CD8-positive, alpha-beta memory T cell (primary cell): ENCODE data around the gene UBE3A. TPM values are rescaled to one million over a fixed set of nuclear protein-coding genes. Genes with fewer than 3 reads are reported as not detected.
A peak's percentile ranks its signal among the peaks of the same experiment; 100 is the strongest.
"Not testable (repeated sequence)": the region's sequence is repeated elsewhere in the genome, so short reads cannot be mapped to it uniquely, and the experiment has no call there.

Experiments used
- CTCF ChIA-PET: fragments of 350-600 bp; sonication (Branson Sonifier 250); formaldehyde crosslinking; loops from one replicate; lab custom pipeline; 2021; ENCODE audit warnings: antibody characterized with exemption; lab: Charles Lee
- POLR2A ChIA-PET: fragments of 350-600 bp; sonication (Branson Sonifier 250); formaldehyde crosslinking; loops from one replicate; lab custom pipeline; 2021; ENCODE audit warnings: antibody characterized with exemption; lab: Charles Lee
- DNase-seq, 5 donors: peaks; one replicate each; pipeline versions ENCODE4 v3.0.0 to v3.0.0-alpha.2; 2020 to 2022; ENCODE audit warnings: mixed read lengths in 1 of 5
- H3K27ac ChIP-seq: one replicate; pipeline ENCODE4 v1.7.0; 2013; ENCODE audit warnings: low read depth, mild to moderate bottlenecking, low read length, moderate library complexity
- H3K27me3 ChIP-seq: 2 replicates; pipeline ENCODE4 v1.7.0; 2013; ENCODE audit warnings: low read length, mild to moderate bottlenecking; ENCODE audit not compliant: insufficient read depth, poor library complexity, severe bottlenecking
- H3K36me3 ChIP-seq: 2 replicates; pipeline ENCODE4 v1.7.0; 2013; ENCODE audit warnings: mild to moderate bottlenecking, low read length, moderate library complexity; ENCODE audit not compliant: insufficient read depth
- H3K4me1 ChIP-seq: 2 replicates; pipeline ENCODE4 v1.7.0; 2013; ENCODE audit warnings: mild to moderate bottlenecking, low read length, moderate library complexity; ENCODE audit not compliant: insufficient read depth
- H3K4me3 ChIP-seq: 2 replicates; pipeline ENCODE4 v1.7.0; 2013; ENCODE audit warnings: mild to moderate bottlenecking, low read length
- H3K9me3 ChIP-seq: 2 replicates; pipeline ENCODE4 v1.7.0; 2013; ENCODE audit warnings: mild to moderate bottlenecking, low read length
- H3K27ac Mint-ChIP-seq, 8 donors: one replicate each; pipeline ENCODE4 v1.8.0; 2020 to 2021; ENCODE audit warnings: mixed read lengths in 8 of 8, mild to moderate bottlenecking in 6 of 8, inconsistent platforms in 3 of 8, moderate library complexity in 3 of 8
- H3K27me3 Mint-ChIP-seq, 2 donors: one replicate each; pipeline ENCODE4 v1.8.0; 2020 to 2021; ENCODE audit warnings: mixed read lengths in 2 of 2, mild to moderate bottlenecking in 1 of 2, moderate library complexity in 1 of 2
- H3K36me3 Mint-ChIP-seq, 3 donors: one replicate each; pipeline ENCODE4 v1.8.0; 2020 to 2021; ENCODE audit warnings: mixed read lengths in 3 of 3, inconsistent platforms in 1 of 3, mild to moderate bottlenecking in 1 of 3
- H3K4me1 Mint-ChIP-seq, 3 donors: one replicate each; pipeline ENCODE4 v1.8.0; 2020 to 2021; ENCODE audit warnings: mixed read lengths in 3 of 3, inconsistent platforms in 1 of 3, mild to moderate bottlenecking in 1 of 3
- H3K4me3 Mint-ChIP-seq, 7 donors: one replicate each; pipeline ENCODE4 v1.8.0; 2020 to 2021; ENCODE audit warnings: mixed read lengths in 7 of 7, mild to moderate bottlenecking in 6 of 7, moderate library complexity in 4 of 7, inconsistent platforms in 2 of 7
- H3K9me3 Mint-ChIP-seq, 5 donors: one replicate each; pipeline ENCODE4 v1.8.0; 2020 to 2022; ENCODE audit warnings: mixed read lengths in 5 of 5, mild to moderate bottlenecking in 3 of 5, moderate library complexity in 2 of 5, inconsistent platforms in 1 of 5
- polyA plus RNA-seq: library from polyadenylated mRNA; unstranded; fragments of 300-500 nt; fragmentation: Illumina TruSeq; gene quantifications from one replicate; pipeline ENCODE4 v1.2.3, GENCODE V29; 2021
- total RNA-seq, 2 experiments: library from RNA; stranded (reverse); gene quantifications; one replicate each; pipeline ENCODE4 v1.2.3, GENCODE V29; 2021

UBE3A gene
- total and polyA plus RNA-seq, 3 experiments from 2014 or later = 119 to 142 (median 141) TPM

DNA sequence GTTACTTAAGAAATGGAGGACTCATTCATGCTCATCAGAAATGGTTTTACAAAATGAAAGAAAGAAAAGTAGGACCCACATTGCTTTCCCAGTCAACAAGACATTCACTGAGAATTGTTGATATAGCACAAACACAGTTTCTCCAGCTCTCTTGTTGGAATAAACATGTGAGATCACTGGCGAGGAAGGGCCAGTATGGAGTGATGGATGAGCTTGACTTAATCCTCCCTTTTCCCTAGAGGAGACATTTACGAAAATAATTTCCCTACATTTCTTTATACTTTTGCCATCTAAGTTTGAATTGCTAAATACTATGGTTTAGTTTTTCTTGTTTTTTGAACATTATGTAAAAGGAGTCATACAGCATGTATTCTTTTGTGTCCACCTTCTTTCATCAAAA, 15.9 kb upstream of the UBE3A start:
- no peak overlapping the region for H3K27ac Mint-ChIP-seq
- Histone ChIP-seq H3K9me3 (no peaks in the 10 kb centered on the region), H3K36me3 (no peaks in the 10 kb centered on the region), H3K27me3 (no peaks in the 10 kb centered on the region), H3K27ac (no peak overlapping the region), H3K4me3 (no peak overlapping the region), H3K4me1 (no peaks in the 10 kb centered on the region)
- H3K4me3 Mint-ChIP-seq = no peak overlapping the region
- peaks cover 3 to 8% of the 10 kb centered on the region in 2 donors for H3K27me3 Mint-ChIP-seq
- CTCF ChIA-PET = no interaction called here
- H3K9me3 Mint-ChIP-seq = peaks cover 12 to 15% (median 13%) of the 10 kb centered on the region in 5 donors
- H3K36me3 Mint-ChIP-seq = no peaks in the 10 kb centered on the region
- no peak for DNase-seq
- no peaks in the 10 kb centered on the region for H3K4me1 Mint-ChIP-seq
- POLR2A ChIA-PET = no interaction called here

DNA sequence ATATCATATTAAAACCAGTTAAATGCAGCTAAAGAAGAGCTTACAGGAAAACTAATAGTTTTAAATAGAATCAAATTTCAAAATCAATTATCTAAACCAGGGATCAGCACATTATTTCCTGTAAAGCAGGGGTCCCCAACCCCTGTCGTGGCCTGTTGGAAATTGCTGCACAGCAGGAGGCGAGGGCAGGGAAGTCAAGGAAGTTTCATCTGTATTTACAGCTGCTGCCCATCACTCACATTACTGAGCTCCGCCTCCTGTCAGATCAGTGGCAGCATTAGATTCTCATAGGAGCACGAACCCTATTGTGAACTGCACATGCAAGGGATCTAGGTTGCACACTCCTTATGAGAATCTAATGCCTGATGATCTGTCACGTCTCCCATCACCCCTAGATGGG, 14.4 kb upstream of the UBE3A start:
- H3K36me3 ChIP-seq = not testable (repeated sequence)
- CTCF ChIA-PET = interaction anchor here (0.9 kb wide), 1 partner anchor 17 kb away, joined by 3 read pairs; no protein-coding TSS in a partner anchor

DNA sequence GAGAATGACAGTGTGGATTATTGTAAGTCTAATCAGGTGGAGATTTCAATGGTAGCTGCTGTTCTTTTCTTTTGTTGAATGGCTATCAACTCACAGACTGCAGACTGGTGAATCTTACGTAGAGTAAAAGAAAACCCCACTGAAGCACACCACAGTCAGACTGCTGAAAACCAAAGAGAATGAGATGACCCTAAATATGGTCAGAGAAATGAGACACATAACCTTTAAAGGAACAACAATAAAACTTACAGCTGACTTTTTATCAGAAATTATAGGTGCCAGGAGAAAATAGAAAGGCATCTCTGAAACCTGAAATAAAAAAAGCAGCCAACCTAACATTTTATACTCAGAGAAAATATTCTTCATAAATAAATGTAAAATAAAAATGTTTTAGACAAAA, 12.7 kb upstream of the UBE3A start:
- ChIA-PET CTCF (no interaction called here), POLR2A (no interaction called here)
- no peak for DNase-seq
- peaks cover 11 to 15% (median 13%) of the 10 kb centered on the region in 5 donors for H3K9me3 Mint-ChIP-seq
- no peaks in the 10 kb centered on the region for H3K4me1 Mint-ChIP-seq
- H3K27ac Mint-ChIP-seq = no peak overlapping the region
- Histone ChIP-seq H3K27ac (no peak overlapping the region), H3K27me3 (no peaks in the 10 kb centered on the region), H3K9me3 (no peaks in the 10 kb centered on the region), H3K4me3 (no peak overlapping the region), H3K36me3 (no peaks in the 10 kb centered on the region), H3K4me1 (no peaks in the 10 kb centered on the region)
- H3K36me3 Mint-ChIP-seq = peaks cover 0 to 8% (median 0%) of the 10 kb centered on the region in 3 donors
- H3K27me3 Mint-ChIP-seq = peaks cover 4 to 29% of the 10 kb centered on the region in 2 donors
- H3K4me3 Mint-ChIP-seq = no peak overlapping the region

More for the DNA sequence above, 14.4 kb upstream of the UBE3A start:
- H3K4me1 Mint-ChIP-seq, H3K4me3 Mint-ChIP-seq, DNase-seq, H3K36me3 Mint-ChIP-seq, POLR2A ChIA-PET, H3K4me3 ChIP-seq, H3K9me3 ChIP-seq, H3K27me3 ChIP-seq, H3K27ac Mint-ChIP-seq, H3K4me1 ChIP-seq, H3K27ac ChIP-seq: not testable (repeated sequence)
- H3K27me3 Mint-ChIP-seq = peaks cover 2 to 17% of the 10 kb centered on the region in 2 donors
- peaks cover 12 to 15% (median 13%) of the 10 kb centered on the region in 5 donors for H3K9me3 Mint-ChIP-seq

DNA sequence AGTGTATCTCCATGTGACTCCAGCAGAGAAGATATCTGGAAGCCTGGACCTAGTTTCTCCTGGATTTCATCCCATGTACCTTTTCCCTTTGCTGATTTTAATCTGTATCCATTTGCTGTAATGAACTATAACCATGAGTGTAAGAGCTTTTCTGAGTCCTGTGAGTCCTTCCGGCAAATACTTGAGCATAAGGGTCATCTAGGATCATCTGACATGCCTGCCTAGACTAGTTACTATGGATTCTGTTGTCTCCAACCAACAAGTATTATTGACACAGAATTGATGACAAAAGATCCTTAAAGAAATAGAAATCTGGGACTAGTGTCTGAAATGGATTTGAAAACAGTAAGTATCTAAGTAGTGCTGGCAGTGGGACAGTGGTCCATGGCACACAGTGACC, 11.3 kb upstream of the UBE3A start:
- Histone ChIP-seq H3K4me3 (no peak overlapping the region), H3K4me1 (no peaks in the 10 kb centered on the region), H3K27ac (no peak overlapping the region), H3K36me3 (no peaks in the 10 kb centered on the region), H3K27me3 (no peaks in the 10 kb centered on the region), H3K9me3 (no peaks in the 10 kb centered on the region)
- Mint-ChIP-seq H3K4me3 (no peak overlapping the region), H3K27me3 (peaks cover 4 to 39% of the 10 kb centered on the region in 2 donors), H3K9me3 (peaks cover 11 to 15% (median 13%) of the 10 kb centered on the region in 5 donors), H3K27ac (no peak overlapping the region), H3K4me1 (no peaks in the 10 kb centered on the region), H3K36me3 (peaks cover 0 to 8% (median 0%) of the 10 kb centered on the region in 3 donors)
- CTCF ChIA-PET = no interaction called here
- DNase-seq = no peak
- POLR2A ChIA-PET = no interaction called here

DNA sequence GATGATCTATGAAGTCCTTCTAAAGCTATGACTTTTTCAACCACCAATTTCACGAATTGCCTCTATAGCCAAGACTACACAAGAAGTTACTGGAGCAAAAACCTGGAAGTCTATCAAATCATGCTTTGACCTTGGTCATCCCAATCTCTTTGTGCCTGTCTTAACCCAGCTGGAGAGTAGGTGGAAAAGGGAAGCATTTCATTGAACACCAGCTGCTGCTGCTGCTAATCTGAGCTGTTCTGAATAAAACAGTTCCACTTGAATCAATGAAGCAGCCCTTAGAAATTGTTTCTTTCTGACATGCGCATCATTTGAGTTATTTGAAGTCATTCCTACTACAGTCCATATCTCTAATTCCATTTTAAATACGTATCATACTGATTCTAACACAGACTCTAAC, 7.3 kb upstream of the UBE3A start:
- Histone ChIP-seq H3K4me3 (no peak overlapping the region), H3K9me3 (no peaks in the 10 kb centered on the region), H3K4me1 (no peaks in the 10 kb centered on the region), H3K27me3 (no peaks in the 10 kb centered on the region), H3K27ac (no peak overlapping the region), H3K36me3 (no peaks in the 10 kb centered on the region)
- CTCF ChIA-PET = no interaction called here
- H3K4me1 Mint-ChIP-seq = no peaks in the 10 kb centered on the region
- no peak for DNase-seq
- peaks cover 7 to 10% (median 10%) of the 10 kb centered on the region in 5 donors for H3K9me3 Mint-ChIP-seq
- peaks cover 4 to 51% of the 10 kb centered on the region in 2 donors for H3K27me3 Mint-ChIP-seq
- H3K36me3 Mint-ChIP-seq = peaks cover 0 to 8% (median 0%) of the 10 kb centered on the region in 3 donors
- no peak overlapping the region for H3K27ac Mint-ChIP-seq
- POLR2A ChIA-PET = no interaction called here
- H3K4me3 Mint-ChIP-seq = no peak overlapping the region

DNA sequence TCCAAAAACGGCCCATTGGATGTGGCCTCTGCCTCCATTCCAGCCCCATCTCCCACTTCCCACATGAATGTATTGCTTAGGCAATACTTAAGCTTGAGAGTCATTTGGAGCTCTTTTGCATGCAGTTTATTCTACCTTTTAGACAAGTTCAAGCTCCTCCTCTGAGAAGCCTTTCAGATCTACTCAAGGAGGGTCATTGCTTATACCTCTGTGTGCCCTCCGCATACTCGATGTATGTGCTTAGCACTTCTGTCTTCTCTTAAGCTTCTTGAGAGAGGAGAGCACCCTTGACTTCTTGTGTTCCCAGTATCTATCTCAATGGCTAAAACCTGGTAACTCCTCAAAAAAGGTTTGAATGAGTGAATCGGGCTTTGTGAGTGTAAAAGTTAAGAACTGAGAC, 6.6 kb upstream of the UBE3A start:
- H3K27me3 ChIP-seq = no peaks in the 10 kb centered on the region
- POLR2A ChIA-PET = no interaction called here
- Mint-ChIP-seq H3K36me3 (peaks cover 0 to 8% (median 0%) of the 10 kb centered on the region in 3 donors), H3K27me3 (peaks cover 4 to 50% of the 10 kb centered on the region in 2 donors), H3K9me3 (peaks cover 3 to 8% (median 5%) of the 10 kb centered on the region in 5 donors), H3K4me1 (no peaks in the 10 kb centered on the region), H3K4me3 (peak overlapping the region in 1 of 7 donors; percentile 39), H3K27ac (no peak overlapping the region)
- H3K4me1 ChIP-seq = no peaks in the 10 kb centered on the region
- CTCF ChIA-PET = no interaction called here
- DNase-seq = no peak
- no peak overlapping the region for H3K27ac ChIP-seq
- no peak overlapping the region for H3K4me3 ChIP-seq
- H3K9me3 ChIP-seq = no peaks in the 10 kb centered on the region
- no peaks in the 10 kb centered on the region for H3K36me3 ChIP-seq

- no peaks in the 10 kb centered on the region for H3K36me3 ChIP-seq
- CTCF ChIA-PET = no interaction called here
- peaks cover 0 to 21% of the 10 kb centered on the region in 2 donors for H3K27me3 Mint-ChIP-seq
- no peak overlapping the region for H3K27ac ChIP-seq
- DNase-seq = no peak
- no peak overlapping the region for H3K4me3 ChIP-seq
- H3K4me3 Mint-ChIP-seq = peak overlapping the region in 2 of 7 donors; percentile 16 to 99
- H3K9me3 ChIP-seq = no peaks in the 10 kb centered on the region
- H3K27ac Mint-ChIP-seq = peak overlapping the region in 1 of 8 donors; percentile 48
- no peaks in the 10 kb centered on the region for H3K27me3 ChIP-seq
- H3K4me1 Mint-ChIP-seq = peaks cover 19 to 25% (median 24%) of the 10 kb centered on the region in 3 donors
- H3K36me3 Mint-ChIP-seq = peaks cover 0 to 4% (median 0%) of the 10 kb centered on the region in 3 donors
- POLR2A ChIA-PET = no interaction called here
- no peaks in the 10 kb centered on the region for H3K9me3 Mint-ChIP-seq
- H3K4me1 ChIP-seq = peaks cover 25% of the 10 kb centered on the region
Measured at GRCh38 chr15:25441111-25441510, 2.3 kb upstream of the UBE3A start.

DNA sequence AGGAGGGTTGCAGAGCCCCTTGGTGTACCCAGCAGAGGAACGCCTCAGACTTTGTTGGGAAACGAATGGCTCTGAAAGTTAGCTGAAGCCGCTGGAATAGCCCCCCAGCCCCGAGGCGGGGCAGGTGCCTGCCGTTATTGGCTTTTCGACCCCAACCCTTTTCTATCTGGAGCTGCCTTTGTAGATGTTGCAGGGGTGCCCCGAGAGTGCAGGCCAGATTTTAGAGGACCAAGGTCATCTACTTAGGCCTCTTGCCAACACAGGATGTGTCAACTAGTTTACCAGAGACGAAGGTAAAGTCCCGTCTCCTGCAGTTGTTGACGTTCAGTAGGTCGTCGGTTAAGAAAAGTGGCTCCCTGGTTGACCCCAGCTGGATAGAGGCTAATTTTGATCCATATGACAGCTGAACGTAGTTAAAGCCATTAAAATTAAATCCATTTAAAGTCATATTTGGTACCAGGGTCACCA, 579 bp upstream of the UBE3A start:
- H3K36me3 Mint-ChIP-seq = peaks cover 0 to 8% (median 0%) of the 10 kb centered on the region in 3 donors
- peaks cover 0 to 4% of the 10 kb centered on the region in 2 donors for H3K27me3 Mint-ChIP-seq
- peaks cover 36 to 42% (median 42%) of the 10 kb centered on the region in 3 donors for H3K4me1 Mint-ChIP-seq
- H3K27ac ChIP-seq = peak overlapping the region; percentile 85
- peak overlapping the region; percentile 81 to 99 (median 93) for H3K4me3 Mint-ChIP-seq
- peaks cover 42% of the 10 kb centered on the region for H3K4me1 ChIP-seq
- peak overlapping the region; percentile 76 for H3K4me3 ChIP-seq
- H3K27ac Mint-ChIP-seq = peak overlapping the region; percentile 74 to 97 (median 88)
- DNase-seq = no peak
- H3K27me3 ChIP-seq = no peaks in the 10 kb centered on the region
- no peaks in the 10 kb centered on the region for H3K36me3 ChIP-seq
- ChIA-PET CTCF (no interaction called here), POLR2A (interaction anchor here (0.5 to 1.3 kb wide), 4 partner anchors 422 to 483 kb away, joined by 3 to 6 read pairs (median 4); no protein-coding TSS in a partner anchor)
- H3K9me3 ChIP-seq = no peaks in the 10 kb centered on the region
- no peaks in the 10 kb centered on the region for H3K9me3 Mint-ChIP-seq
